Lower leg skin (tissue), 3 donors: ENCODE data around the gene GPR31.

Experiments used
- CTCF ChIP-seq, 3 donors: fragments of 450-650 bp; IDR thresholded peaks; one replicate each; pipeline ENCODE4 v1.5.1; 2016; ENCODE audit warnings: antibody characterized with exemption in 3 of 3, mild to moderate bottlenecking in 3 of 3, moderate library complexity in 2 of 3
- POLR2A ChIP-seq, 2 donors: fragments of 450-650 bp; IDR thresholded peaks; one replicate each; pipeline ENCODE4 v1.6.1; 2016 to 2017; ENCODE audit warnings: antibody characterized with exemption in 2 of 2, mild to moderate bottlenecking in 1 of 2, moderate library complexity in 1 of 2

GRCh38 chr6:167129159-167129558 is 28.6 kb downstream of the GPR31 start:
- TF ChIP-seq CTCF (IDR thresholded peaks at IDR 0.05) (no peak), POLR2A (IDR thresholded peaks at IDR 0.05) (no peak)
